HG02973 (cell line): ENCODE data around the gene HAUS2.
"Not testable (repeated sequence)": the region's sequence is repeated elsewhere in the genome, so short reads cannot be mapped to it uniquely, and the experiment has no call there.

ENCODE experiments used
- ATAC-seq: cut with Tn5 transposase; IDR thresholded peaks from one replicate; pipeline ENCODE4 v1.9.1; 2021; ENCODE audit warnings: moderate library complexity; ENCODE audit not compliant: unreplicated experiment

HAUS2 gene

DNA sequence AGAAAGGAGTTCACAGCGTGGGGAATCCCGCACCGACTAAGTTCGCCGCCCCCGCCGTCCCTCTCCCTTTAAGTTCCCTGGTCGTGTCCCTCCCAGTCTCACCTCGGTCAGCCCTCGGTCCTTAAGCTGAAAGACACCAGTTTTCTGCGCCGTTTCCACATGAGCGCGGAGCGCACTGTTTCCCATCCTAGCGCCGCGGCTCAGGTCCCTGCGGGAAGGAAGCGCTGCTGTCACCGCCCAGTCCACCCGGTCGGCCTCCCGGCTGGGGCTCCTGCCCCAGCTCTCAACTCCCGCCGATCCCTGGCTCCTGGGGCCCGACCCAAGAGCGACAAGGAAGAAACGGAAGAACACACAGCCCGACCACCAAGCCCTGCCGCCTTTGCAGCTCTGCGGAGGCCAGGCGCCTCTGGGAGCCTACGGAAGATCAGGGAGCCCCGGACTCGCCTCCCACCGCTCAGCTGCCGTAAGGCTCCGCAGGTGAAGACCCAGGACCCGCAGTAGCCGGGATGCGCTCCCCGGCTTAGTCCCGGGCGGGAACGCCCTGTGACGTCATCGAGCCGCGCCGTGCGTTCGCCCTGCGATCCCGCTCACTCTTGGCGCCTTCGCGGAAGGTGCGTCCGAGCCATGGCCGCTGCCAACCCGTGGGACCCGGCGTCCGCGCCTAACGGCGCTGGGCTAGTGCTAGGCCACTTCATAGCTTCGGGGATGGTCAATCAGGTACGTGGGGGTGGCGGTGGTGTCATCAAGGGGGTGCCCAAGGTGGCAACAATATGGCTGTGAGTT is at the start of gene HAUS2, which contains the start of gene LRRC57:
Gene HAUS2 (plus strand): TSS at position 590 of the 783 bp plus-strand sequence. CDS start 35 bp downstream, at position 625.
Gene LRRC57 (minus strand): TSS at position 545 of the 783 bp plus-strand sequence. CDS start 359 bp downstream, at position 186.
- peak; percentile 67 for ATAC-seq

DNA sequence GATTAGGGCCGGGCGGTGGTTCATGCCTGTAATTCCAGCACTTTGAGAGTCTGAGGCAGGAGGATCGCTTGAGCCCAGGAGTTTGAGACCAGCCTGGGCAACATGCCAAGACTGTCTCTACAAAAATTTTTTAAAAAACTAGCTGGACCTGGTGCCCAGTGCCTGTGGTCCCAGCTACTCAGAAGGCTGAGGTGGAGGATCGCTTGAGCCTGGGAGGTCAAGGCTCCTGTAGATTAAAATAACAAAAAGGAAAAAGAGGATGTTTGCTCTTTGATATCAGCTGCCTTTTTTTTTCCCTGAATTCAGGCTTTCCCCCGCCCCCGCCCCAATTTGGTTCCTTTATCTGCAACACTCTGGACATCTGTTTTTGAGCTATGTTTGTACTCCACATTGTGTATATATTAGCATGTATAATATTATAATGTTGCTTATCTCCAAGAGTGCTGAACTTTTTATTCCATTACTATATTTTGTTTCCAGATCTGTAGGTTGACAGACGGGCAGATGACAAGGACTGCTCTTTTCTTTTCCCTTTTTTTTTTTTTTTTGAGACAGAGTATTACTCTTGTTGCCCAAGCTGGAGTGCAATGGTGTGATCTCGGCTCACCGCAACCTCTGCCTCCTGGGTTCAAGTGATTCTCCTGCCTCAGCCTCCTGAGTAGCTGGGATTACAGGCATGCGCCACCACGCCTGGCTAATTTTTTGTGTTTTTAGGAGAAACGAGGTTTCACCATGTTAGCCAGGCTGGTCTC is 48.6 kb upstream of the HAUS2 start:
- ATAC-seq = no peak

DNA sequence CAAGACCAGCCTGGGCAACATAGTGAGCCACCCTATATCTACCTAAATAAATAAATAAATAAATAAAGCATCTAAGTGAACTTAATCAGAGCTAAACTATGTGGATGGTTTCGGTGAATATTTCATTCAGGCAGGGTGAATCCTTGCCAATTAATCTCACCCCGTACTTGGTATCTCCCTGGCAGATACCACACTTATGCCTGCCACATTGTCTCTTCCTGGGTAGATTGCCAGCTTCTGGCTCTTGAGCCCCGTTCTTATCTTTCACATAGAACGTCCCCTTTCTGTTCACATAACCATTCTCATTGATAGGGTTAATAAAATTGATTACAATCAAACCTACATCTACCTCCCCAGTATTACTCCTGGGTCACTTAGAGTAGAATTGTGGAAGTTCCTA is 46.2 kb upstream of the HAUS2 start:
- no peak for ATAC-seq

DNA sequence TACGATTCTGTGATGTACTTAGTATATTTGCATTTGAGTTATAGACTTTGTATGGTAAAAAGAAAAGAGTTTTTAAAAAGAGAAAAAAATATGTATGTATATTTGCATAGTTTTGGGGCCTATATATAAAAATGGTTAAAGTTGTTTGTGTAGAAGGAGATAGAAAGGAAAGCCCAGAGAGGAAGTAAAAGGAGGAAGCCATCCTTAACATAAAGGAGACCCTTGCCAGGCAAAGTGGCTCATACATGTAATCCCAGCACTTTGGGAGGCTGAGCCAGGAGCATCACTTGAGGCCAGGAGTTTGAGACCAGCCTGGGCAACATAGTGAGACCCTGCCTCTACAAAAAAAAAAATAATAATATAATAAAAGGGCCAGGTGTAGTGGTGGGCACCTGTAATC is 44.8 kb upstream of the HAUS2 start:
- no peak for ATAC-seq

DNA sequence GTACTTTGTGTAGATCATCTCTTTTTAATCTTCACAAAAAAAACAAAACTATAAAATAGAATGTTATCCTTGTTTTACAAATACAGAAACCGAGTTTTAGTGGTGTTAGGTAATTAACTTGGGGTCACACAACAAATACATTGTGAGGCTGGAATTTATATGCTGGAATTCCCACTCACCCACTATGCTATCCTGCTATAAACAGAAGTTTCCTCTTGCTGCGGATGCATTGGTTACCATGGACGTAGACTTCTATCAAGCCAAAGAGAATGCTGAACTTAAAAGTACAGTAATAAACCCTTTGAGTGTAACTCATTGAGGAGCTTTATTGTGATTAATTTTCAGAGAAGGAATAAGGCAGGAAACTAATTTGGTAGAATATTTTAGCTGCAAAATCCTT is 44.0 kb upstream of the HAUS2 start:
- peak; percentile 13 for ATAC-seq

DNA sequence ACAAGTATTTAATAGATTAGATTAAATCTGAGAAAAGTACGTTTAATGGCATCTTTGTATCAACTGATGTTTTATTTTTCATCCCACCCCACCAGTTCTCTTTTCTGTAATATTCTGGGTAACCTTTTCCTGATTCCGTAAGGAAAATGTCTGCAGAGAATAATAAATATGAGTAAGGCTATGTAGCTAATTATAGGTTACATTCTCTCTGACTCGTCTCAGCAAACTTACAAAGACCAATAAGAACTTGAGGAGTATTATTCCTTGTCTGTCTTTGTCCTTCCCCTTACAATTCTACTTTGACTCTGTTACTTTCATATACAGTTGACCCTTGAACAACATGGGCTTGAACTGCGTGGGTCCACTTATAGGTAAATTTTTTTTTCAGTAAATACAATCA is 41.1 kb upstream of the HAUS2 start:
- ATAC-seq = no peak

DNA sequence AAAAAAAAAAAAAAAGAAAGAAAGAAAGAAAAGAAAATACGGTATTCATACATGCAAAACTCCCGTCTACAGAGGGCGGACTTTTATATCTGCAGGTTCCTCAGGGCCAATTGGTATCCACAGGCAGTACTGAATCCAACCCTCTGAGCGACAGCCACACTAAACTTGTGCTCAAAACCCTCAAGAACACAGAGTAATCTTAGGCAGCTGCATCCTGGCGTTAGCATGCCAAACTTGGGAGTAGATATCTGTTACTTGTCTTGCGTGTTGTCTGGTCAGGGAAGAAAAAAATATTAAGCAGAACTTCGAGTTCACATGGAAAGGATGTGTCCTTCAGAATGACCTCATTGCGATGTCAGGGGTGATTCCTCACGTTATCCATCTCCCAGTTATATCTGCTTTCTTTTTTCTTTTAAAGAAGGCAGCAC is 40.4 kb upstream of the HAUS2 start:
- ATAC-seq = no peak

DNA sequence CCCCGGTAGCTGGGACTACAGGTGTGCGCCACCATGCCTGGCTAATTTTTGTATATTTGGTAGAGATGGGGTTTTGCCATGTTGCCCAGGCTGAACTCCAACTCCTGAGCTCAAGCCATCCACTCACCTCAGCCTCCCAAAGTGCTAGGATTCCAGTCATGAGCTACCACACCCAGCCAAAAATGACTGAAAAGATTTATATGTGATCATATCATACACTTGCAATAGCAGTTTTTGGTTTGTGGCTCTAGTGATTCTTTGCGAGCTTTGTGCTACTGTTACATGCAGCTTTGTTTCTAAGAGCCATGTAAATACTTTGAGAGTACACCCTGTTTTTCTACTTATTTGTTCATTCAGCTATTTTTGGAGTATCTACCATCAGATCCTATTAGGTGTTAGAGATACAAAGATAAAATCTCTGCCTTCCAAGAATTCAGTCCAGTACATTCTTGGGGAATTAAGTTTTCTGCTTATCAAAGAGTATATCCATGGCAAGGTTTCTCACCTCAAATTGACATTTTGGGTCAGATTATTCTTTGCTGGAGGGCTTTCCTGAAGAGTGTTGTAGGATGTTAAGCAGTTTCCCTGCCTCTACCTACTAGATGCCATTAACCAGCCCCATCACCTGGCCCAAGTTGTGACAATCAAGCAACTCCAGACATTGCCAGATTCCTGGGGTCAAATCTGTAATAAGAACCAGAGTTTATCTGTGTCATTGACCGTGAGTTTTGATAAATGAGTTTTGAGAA is 38.2 kb upstream of the HAUS2 start:
- no peak for ATAC-seq

DNA sequence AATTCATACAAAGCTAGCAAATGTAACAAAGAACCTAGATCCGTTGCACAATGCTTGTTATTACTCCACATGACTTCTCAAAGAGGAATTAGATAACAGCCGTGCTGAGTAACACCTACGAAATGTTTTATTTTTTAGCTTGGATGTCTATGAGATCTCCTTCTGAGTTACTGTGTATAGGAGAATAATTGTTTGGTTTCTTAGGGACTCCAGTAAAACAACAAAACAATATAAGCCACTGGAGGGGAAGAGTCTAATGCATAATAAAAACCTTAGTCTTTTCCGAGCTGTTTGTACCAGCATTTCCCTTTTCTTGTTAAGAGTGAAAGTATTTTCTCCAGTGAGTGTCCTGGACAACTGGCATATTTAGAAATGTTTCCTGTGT is 37.6 kb upstream of the HAUS2 start:
- ATAC-seq = no peak

DNA sequence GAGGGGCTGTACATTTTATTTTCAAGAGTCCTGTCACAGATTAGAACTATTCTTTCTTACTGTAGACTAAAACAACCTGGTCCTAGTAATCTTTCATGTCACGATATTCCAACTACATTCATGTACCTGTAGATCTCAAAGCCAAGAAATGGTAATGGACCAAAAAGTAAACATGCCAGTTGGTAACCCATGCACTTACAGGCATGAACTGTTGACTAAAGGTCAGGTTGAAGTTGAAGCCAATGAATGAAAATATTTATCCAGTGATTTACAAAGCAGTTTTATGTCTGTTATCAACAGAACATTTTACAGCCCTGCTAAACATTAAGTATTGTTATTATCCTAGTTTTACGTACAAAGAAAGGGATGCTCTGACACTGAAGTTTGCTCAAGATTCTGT is 25.3 kb upstream of the HAUS2 start:
- ATAC-seq = no peak

DNA sequence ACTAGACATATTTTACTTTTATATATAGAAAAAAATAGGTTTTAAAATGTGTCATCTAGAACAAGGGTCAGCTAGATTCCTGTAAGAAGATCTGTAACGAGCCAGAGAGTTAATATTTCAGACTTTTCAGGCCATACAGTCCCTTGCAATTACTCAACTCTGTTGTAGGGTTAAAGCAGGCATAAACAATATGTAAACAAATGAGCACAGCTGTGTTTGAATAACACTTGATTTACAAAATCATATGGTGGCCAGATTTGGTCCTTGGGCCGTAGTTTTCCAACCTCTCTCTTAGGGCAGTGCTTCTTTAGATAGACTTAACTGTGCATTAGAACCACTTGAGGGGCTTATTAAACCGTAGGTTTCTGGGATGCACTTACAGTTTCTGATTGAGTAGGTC is 19.7 kb upstream of the HAUS2 start:
- ATAC-seq = no peak

DNA sequence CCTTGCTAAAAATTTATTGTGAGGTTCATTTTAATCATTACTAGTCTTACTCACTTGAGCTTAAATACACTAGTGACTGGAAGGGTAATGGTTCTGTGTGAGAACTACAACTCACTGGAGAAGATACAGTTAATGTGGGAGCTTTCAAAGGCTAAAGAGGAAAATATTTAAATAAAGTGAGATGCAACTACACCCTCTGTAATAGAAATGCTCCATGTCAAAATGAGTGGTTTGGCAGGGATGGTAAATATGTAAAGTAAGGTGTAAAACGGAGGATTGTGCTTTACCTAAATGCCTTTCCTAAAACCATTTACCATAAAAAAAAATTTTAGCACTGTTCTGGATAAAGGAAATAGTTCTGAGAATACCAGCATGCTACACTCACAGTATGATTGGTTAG is 15.4 kb upstream of the HAUS2 start:
- ATAC-seq = no peak

DNA sequence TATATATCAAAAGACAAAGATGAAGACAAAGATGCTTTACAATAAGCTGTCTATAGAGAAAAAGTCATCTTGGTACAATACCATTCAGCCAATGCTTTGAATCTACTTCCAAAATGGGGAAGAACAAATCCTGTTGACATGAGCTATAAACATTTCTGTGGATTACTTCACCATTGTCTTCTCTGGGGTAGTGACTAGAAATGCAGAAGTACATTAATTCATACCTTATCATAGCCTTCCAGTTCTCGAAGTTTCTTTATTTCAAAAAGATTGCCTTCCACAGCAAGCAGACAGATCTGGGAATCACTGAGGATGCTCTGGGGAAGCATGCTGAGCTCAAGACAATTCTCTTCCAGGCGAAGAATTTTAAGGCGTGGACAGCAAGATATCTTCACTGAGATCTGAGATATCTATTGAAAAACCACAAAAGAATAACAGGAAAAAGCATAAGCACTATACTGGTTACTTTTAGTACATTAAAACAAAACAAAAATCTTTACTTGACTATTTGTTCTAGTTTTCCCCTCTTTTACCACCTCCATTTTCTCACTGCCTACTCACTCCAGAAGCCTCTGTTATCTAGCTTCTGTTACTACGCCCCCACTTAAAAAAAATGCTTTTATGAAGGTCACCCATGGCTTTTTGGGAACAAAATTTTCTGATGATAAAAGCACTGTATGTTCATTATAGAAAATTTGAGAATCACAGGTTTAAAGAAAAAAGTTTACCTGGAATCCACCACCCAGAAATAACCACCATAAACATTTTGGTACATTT is 3.6 kb upstream of the HAUS2 start:
- ATAC-seq = no peak

DNA sequence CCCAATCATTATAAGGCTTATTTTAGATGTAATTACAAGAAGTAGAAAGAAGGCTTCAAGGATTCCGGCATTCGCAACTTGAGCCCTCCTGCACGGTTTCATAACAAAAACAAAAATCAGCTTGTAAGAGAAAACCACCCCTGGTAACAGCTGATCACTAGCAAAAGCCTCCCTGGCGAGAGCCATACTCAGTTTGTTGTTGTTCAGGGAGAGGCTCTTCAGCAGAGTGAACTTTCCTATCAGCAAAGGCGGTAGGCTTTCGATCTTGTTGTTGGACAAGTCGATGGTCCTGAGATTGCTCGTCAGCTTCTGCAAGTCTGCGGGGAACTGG is 755 bp upstream of the HAUS2 start:
- no peak for ATAC-seq

DNA sequence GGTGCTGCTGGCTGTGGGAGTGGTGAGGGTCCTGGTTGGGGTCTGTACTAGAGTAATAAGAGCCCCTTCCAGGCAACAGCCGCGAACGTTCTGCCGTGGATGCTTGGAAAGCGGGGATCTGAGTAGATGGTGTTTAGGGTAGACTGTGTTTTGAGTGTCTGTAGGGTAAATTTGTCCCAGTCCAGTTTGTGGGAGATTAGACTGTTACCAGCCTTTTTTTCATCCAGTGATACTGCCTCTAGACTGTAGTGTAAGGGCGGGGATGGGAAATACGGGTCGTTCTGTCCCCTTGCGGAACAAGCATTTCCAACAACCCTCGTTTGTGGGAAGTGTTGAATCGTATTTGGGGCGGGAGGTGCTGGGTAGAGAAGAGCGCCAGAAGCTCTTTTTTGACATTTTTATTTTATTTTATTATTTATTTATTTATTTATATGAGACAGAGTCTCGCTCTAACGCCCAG is 424 bp downstream of the HAUS2 start:
- peak; percentile 12 for ATAC-seq

DNA sequence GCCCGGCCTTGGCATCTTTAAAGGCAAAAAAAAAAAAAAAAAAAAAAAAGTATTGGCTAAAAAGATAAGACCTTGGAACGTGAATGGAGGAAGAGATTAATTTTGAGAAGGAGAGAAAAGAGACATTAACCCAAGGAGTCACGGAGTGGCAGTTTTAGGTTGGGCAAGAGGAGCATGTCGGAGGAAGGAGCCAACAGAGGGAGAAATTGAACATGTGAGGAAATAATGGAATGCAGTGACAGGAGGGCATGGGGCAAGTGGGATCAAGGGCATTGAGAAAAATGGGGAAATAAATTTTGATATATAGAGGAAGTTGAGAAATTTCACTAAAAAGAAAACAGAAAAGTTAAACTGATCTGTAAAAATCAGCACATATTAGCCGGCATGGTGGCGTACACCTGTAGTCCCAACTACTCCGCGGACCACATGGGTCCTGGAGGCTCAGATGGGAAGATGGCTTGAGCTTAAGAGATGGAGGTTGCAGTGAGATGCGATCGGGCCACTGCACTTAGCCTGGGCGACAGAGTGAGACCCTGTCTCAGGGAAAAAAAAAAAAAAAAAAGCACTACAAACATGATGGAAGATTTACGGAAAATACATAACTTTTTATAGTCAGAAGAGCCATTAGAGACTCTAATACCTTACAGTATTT is 1.2 kb downstream of the HAUS2 start:
- ATAC-seq = no peak

DNA sequence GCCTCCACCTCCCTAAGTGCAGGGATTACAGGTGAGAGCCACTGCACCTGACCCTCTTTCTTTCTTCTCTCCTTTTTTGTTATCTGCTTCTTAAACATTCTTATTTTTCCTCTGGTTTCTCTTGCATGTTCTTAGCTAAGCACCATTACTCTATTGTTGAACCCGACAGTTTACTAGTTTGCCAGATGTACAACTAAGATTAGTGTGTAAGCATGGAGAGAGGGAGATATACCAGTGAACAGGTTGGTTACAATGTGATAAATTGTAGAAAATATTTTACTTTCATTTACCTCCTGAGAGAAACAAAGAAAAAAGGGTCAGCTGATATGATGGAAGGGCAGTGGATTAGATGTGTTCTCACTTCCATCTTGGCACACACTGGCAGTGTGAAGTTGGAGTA is 4.9 kb downstream of the HAUS2 start:
- ATAC-seq = no peak

DNA sequence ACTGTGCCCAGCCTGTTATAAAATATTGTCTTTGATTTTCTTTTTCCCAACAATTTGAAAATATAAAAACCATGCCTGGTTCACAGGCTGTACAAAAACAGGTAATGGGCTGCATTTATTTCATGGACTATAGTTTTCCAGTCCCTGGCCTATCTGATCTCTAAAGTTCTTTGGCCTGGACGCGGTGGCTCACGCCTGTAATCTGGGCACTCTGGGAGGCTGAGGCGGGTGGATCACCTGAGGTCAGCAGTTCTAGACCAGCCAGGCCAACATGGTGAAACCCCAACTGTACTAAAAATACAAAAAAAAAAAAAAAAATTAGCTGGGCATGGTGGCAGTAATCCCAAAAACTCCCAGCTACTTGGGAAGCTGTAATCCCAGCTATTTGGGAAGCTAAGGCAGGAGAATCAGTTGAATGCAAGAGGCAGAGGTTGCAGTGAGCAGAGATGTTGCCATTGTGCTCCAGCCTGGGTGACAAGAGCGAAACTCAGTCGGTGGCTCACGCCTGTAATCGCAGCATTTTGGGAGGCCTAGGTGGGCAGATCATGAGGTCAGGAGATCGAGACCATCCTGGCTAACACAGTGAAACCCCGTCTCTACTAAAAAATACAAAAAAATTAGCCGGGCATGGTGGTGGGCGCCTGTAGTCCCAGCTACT is 8.0 kb downstream of the HAUS2 start:
- not testable (repeated sequence) for ATAC-seq

DNA sequence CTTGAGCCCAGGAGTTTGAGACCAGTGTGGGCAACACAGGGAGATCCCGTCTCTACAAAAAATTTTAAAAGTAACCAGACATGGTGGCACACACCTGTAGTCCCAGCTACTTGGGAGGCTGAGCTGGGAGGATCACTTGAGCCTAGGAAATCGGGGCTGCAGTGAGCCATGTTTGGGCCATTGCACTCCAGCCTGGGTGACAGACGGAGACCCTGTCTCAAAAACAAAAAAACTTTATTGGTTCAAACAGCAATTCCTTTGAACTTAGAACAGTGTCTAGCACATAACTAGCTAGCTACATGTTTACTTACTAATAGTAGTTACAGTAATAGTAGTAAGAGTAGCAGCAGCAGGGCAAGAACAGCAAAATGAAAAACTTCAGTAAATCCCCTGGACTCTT is 10.1 kb downstream of the HAUS2 start:
- no peak for ATAC-seq
